Myometrial cell (primary cell): ENCODE results near the gene NPC2. TPM values are rescaled to one million over a fixed set of nuclear protein-coding genes. Genes with fewer than 3 reads are reported as not detected.

ENCODE experiments used
- total RNA-seq: library from RNA; depleted of rRNA; stranded (reverse); fragments of >200 nt; gene quantifications from 2 replicates; pipeline ENCODE4 v1.2.3, GENCODE V29; 2015

Gene NPC2
- 797 and 1,597 TPM in 2 replicates for total RNA-seq

GRCh38 chr14:74492776-74493342 is at the start of gene NPC2:
NPC2 (minus strand) TSS chr14:74493305; CDS start chr14:74493274, 31 bp downstream.

DNA sequence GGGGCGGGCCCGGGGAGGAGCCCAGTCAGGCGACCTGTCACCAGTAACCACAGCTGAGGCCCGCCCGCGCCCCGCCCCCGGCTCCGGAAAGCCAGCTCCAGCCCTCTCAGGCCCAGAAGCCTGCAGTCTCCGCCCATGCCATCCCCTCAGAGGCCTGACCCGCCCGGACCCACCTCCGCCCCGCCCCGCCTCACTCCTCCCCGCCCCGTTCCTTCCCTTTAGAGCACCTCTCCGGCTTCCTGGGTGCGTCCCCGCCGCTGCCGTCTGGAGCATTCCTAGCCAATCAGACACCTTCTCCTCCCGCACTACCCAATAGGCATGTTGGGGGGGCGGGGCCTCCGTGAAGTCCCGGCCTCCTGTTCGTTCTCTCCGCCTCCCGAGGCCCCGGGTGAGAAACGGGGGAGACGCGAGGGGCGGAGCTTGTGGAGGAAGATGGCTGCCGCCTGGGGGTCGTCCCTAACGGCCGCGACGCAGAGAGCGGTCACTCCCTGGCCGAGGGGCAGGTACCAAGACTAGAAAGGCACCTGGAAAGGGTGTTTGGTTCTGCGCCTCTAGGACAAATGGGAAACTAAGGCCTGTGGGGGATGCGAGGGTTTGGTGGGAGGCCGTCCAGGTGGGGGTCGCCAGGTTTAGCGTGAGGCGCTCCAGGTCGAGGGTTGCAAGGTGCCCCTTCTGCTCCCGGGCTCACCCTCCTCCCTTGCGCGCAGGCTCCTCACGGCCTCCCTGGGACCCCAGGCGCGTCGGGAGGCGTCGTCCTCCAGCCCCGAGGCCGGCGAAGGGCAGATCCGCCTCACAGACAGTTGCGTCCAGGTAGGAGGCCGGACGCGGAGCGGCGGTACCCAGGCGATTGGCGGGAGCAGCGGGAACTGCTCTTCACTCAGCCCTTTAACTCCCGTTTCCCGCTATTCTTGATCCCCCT is 497 bp upstream of the NPC2 start, which contains the start of gene ISCA2:
TSS of gene ISCA2 (plus strand) at position 423 of the 919 bp plus-strand sequence. CDS start at position 433, 10 bp downstream.

Other genes with a start within 250 kb of the NPC2 start
- 25.1 and 25.7 TPM in 2 replicates for gene ABCD4, start 190.4 kb downstream of the NPC2 start, total RNA-seq
- not detected in 2 replicates for gene VRTN, start 144.8 kb downstream of the NPC2 start, total RNA-seq
- not detected in 2 replicates for gene SYNDIG1L, start 67.1 kb downstream of the NPC2 start, total RNA-seq
- gene ISCA2, start 460 bp upstream of the NPC2 start, total RNA-seq: 22.0 and 36.0 TPM in 2 replicates
- gene LTBP2, start 118.9 kb upstream of the NPC2 start, total RNA-seq: 88.8 and 96.8 TPM in 2 replicates
- gene AREL1, start 219.8 kb upstream of the NPC2 start, total RNA-seq: 29.1 and 36.5 TPM in 2 replicates
- gene FCF1, start 219.8 kb upstream of the NPC2 start, total RNA-seq: 21.0 and 34.0 TPM in 2 replicates